IMR-90 (cell line): Measurements from ENCODE around the gene FPR3. TPM values are rescaled to one million over a fixed set of nuclear protein-coding genes. Genes with fewer than 3 reads are reported as not detected.

Experiments used
- ATAC-seq: fragments of 200-7000 bp; cut with Tn5 transposase; 2 replicates; pipeline ENCODE4 v1.9.1; 2020; ENCODE audit warnings: low read depth, mild to moderate bottlenecking, moderate library complexity
- BruUV-seq: library from RNA; stranded (reverse); fragments of 400-500 nt; replicated peaks from 2 replicates; lab custom pipeline; 2021; lab: Mats Ljungman, UMichigan
- CTCF ChIA-PET: fragments of 300-600 bp; formaldehyde crosslinking; extraction: SDS; loops from one replicate; lab custom pipeline; 2021; ENCODE audit warnings: antibody characterized with exemption; lab: Yijun Ruan, JAX
- POLR2A ChIA-PET: fragments of 300-600 bp; sonication (Branson Sonifier 250); formaldehyde crosslinking; loops from one replicate; lab custom pipeline; 2022; ENCODE audit warnings: antibody characterized with exemption; ENCODE audit not compliant: unreplicated experiment; lab: Charles Lee
- DNase-seq: peaks from one replicate; pipeline ENCODE4 v3.0.0; 2013
- H2AFZ ChIP-seq: replicated peaks from 2 replicates; pipeline ENCODE3; 2013; ENCODE audit warnings: low read length, mild to moderate bottlenecking; ENCODE audit not compliant: poor library complexity
- H2AK5ac ChIP-seq: 2 replicates; pipeline ENCODE4 v1.6.1; 2013; ENCODE audit warnings: low read depth, low read length, inconsistent platforms
- H2AK9ac ChIP-seq: replicated peaks from 2 replicates; pipeline ENCODE3; 2013; ENCODE audit warnings: mild to moderate bottlenecking, low read depth, low read length, moderate library complexity; ENCODE audit not compliant: poor library complexity
- H2BK120ac ChIP-seq: 2 replicates; pipeline ENCODE4 v1.6.1; 2013; ENCODE audit warnings: low read depth, low read length, inconsistent platforms
- H2BK15ac ChIP-seq: 3 replicates; pipeline ENCODE4 v1.6.1; 2013; ENCODE audit warnings: low read depth, low read length, inconsistent platforms
- H2BK20ac ChIP-seq: 2 replicates; pipeline ENCODE4 v1.6.1; 2013; ENCODE audit warnings: low read depth, mild to moderate bottlenecking, inconsistent platforms, low read length, moderate library complexity
- H2BK5ac ChIP-seq: 2 replicates; pipeline ENCODE4 v1.6.1; 2013; ENCODE audit warnings: mild to moderate bottlenecking, low read depth, low read length, inconsistent platforms; ENCODE audit not compliant: poor library complexity, severe bottlenecking
- H3K14ac ChIP-seq: replicated peaks from 2 replicates; pipeline ENCODE4 v1.6.1; 2013; ENCODE audit warnings: low read depth, low read length, inconsistent platforms
- H3K18ac ChIP-seq: 2 replicates; pipeline ENCODE4 v1.6.1; 2013; ENCODE audit warnings: low read depth, low read length, control low read depth
- H3K23ac ChIP-seq: 2 replicates; pipeline ENCODE4 v1.6.1; 2013; ENCODE audit warnings: low read depth, low read length, inconsistent platforms
- H3K27ac ChIP-seq: 2 replicates; pipeline ENCODE4 v1.5.1; 2013; ENCODE audit warnings: mild to moderate bottlenecking, control low read depth, low read length; ENCODE audit not compliant: insufficient read depth
- H3K27me3 ChIP-seq: 2 replicates; pipeline ENCODE4 v1.6.1; 2013; ENCODE audit warnings: low read length; ENCODE audit not compliant: control insufficient read depth, insufficient read depth
- H3K36me3 ChIP-seq: 2 replicates; pipeline ENCODE4 v1.6.1; 2013; ENCODE audit warnings: low read length, mixed read lengths; ENCODE audit not compliant: control insufficient read depth, insufficient read depth
- H3K4ac ChIP-seq: 2 replicates; pipeline ENCODE4 v1.6.1; 2013; ENCODE audit warnings: low read depth, low read length, inconsistent platforms
- H3K4me1 ChIP-seq: 2 replicates; pipeline ENCODE4 v1.6.1; 2013; ENCODE audit warnings: low read length, mixed read lengths; ENCODE audit not compliant: control insufficient read depth, insufficient read depth
- H3K4me2 ChIP-seq: 2 replicates; pipeline ENCODE4 v1.6.1; 2013; ENCODE audit warnings: low read depth, mild to moderate bottlenecking, control low read depth, low read length, moderate library complexity
- H3K4me3 ChIP-seq: 2 replicates; pipeline ENCODE4 v1.5.1; 2013; ENCODE audit warnings: low read depth, mild to moderate bottlenecking, control low read depth, low read length, moderate library complexity; ENCODE audit not compliant: insufficient read depth
- H3K56ac ChIP-seq: 2 replicates; pipeline ENCODE4 v1.6.1; 2013; ENCODE audit warnings: low read length, inconsistent platforms; ENCODE audit not compliant: insufficient read depth; ENCODE audit errors: extremely low read depth
- H3K79me1 ChIP-seq, 2 experiments: 2 replicates each; pipeline ENCODE4 v1.6.1; 2013; ENCODE audit warnings: low read length in 2 of 2, inconsistent platforms in 1 of 2, low read depth in 1 of 2
- H3K9ac ChIP-seq: 2 replicates; pipeline ENCODE4 v1.6.1; 2013; ENCODE audit warnings: low read depth, low read length, control low read depth
- H3K9me1 ChIP-seq: 2 replicates; pipeline ENCODE4 v1.6.1; 2013; ENCODE audit warnings: low read length, inconsistent platforms; ENCODE audit not compliant: insufficient read depth
- H3K9me3 ChIP-seq: 2 replicates; pipeline ENCODE4 v1.6.1; 2013; ENCODE audit warnings: low read length; ENCODE audit not compliant: control insufficient read depth, insufficient read depth
- H4K20me1 ChIP-seq: 2 replicates; pipeline ENCODE4 v1.6.1; 2013; ENCODE audit warnings: low read length, inconsistent platforms; ENCODE audit not compliant: insufficient read depth
- H4K5ac ChIP-seq: 2 replicates; pipeline ENCODE4 v1.6.1; 2013; ENCODE audit warnings: mild to moderate bottlenecking, low read depth, low read length, control low read depth
- H4K8ac ChIP-seq, 2 experiments: 2 replicates each; pipeline ENCODE4 v1.6.1; 2013; ENCODE audit warnings: low read depth in 2 of 2, low read length in 2 of 2, control low read depth in 1 of 2, inconsistent platforms in 1 of 2
- H4K91ac ChIP-seq: 2 replicates; pipeline ENCODE4 v1.6.1; 2013; ENCODE audit warnings: low read depth, low read length, inconsistent platforms; ENCODE audit not compliant: insufficient read depth
- BHLHE40 ChIP-seq: fragments of 150-350 bp; IDR thresholded peaks from 2 replicates; pipeline ENCODE4 v1.6.1; 2016; ENCODE audit warnings: mild to moderate bottlenecking, low read depth, low read length
- CEBPB ChIP-seq: IDR thresholded peaks from 2 replicates; pipeline ENCODE4 v1.6.1; 2012; ENCODE audit warnings: low read depth, low read length, improper control_type of control experiment
- CTCF ChIP-seq: conservative IDR thresholded peaks from 2 replicates; pipeline ENCODE4 v1.5.1; 2012; ENCODE audit warnings: mild to moderate bottlenecking, low read depth, low read length, improper control_type of control experiment
- ELK1 ChIP-seq: fragments of 150-350 bp; IDR thresholded peaks from 2 replicates; pipeline ENCODE4 v1.6.1; 2016; ENCODE audit warnings: low read depth, mild to moderate bottlenecking, low read length, moderate library complexity, borderline replicate concordance
- FOS ChIP-seq: fragments of 150-350 bp; IDR thresholded peaks from 2 replicates; pipeline ENCODE4 v1.6.1; 2016; ENCODE audit warnings: low read depth, low read length
- MAZ ChIP-seq: IDR thresholded peaks from 2 replicates; pipeline ENCODE4 v1.6.1; 2012; ENCODE audit warnings: low read depth, mild to moderate bottlenecking, low read length, improper control_type of control experiment, moderate library complexity, borderline replicate concordance
- NFE2L2 ChIP-seq: fragments of 150-350 bp; IDR thresholded peaks from 2 replicates; pipeline ENCODE4 v1.6.1; 2016; ENCODE audit warnings: low read depth, mild to moderate bottlenecking, low read length
- POLR2A ChIP-seq: IDR thresholded peaks from 2 replicates; pipeline ENCODE4 v1.6.1; 2012; ENCODE audit warnings: mild to moderate bottlenecking, low read depth, low read length
- RFX5 ChIP-seq: IDR thresholded peaks from 2 replicates; pipeline ENCODE4 v1.8.0; 2012; ENCODE audit warnings: low read depth, mild to moderate bottlenecking, low read length, moderate library complexity
- WGBS, 2 experiments: methylation state at CpG; one replicate each; pipeline versions ENCODE4 v1.1.5 to v1.1.7; 2013; ENCODE audit warnings: missing lambda C conversion rate in 2 of 2; ENCODE audit not compliant: insufficient read length in 1 of 2; ENCODE audit errors: extremely low coverage in 2 of 2; 5-methylcytosine and 5-hydroxymethylcytosine counted together
- dilution Hi-C: fragments of 300-500 bp; cut with HindIII; formaldehyde crosslinking; loops from one replicate; pipeline ENCODE4 v1.14.3; 2018; ENCODE audit warnings: low sequenced_read_pairs; ENCODE audit not compliant: unreplicated experiment
- in situ Hi-C: fragments of 300-500 bp; cut with MboI; formaldehyde crosslinking; loops from 3 replicates; pipeline ENCODE4 v1.14.3; 2019; ENCODE audit warnings: low sequenced_read_pairs, inconsistent platforms, mixed read lengths
- intact Hi-C: fragments of 100-400 bp; cut with micrococcal nuclease; formaldehyde crosslinking; loops from 2 replicates; pipeline ENCODE4 v1.10.0; 2022
- polyA plus RNA-seq, 3 experiments: library from polyadenylated mRNA; depleted of rRNA; stranded (reverse); fragments of >200 nt; gene quantifications; 2 replicates each; pipeline ENCODE4 v1.2.3, GENCODE V29; 2012; ENCODE audit warnings: low replicate concordance in 1 of 3
- total RNA-seq: library from RNA; depleted of rRNA; stranded (reverse); fragments of >200 nt; gene quantifications from 2 replicates; pipeline ENCODE4 v1.2.3, GENCODE V29; 2012
- TF ChIP-seq, protein P1 (sequence below): fragments of 150-350 bp; IDR thresholded peaks from 2 replicates; pipeline ENCODE4 v1.6.1; 2017; ENCODE audit warnings: mild to moderate bottlenecking, antibody characterized with exemption, low read length, low read depth

Gene FPR3
- total and polyA plus RNA-seq, 2 of the 4 experiments (the other 2 are of a cell fraction), result not detected

GRCh38 chr19:51803519-51803918, 8.6 kb downstream of the FPR3 start:
- Histone ChIP-seq H3K23ac (no peak overlapping the region), H3K27me3 (no peaks in the 10 kb centered on the region), H3K79me1 (no peaks in the 10 kb centered on the region), H2BK5ac (no peak overlapping the region), H3K36me3 (no peaks in the 10 kb centered on the region), H3K27ac (no peak overlapping the region), H2BK120ac (no peak overlapping the region), H2AFZ (no peak overlapping the region), H3K18ac (no peak overlapping the region), H2AK9ac (no peak overlapping the region), H4K20me1 (no peaks in the 10 kb centered on the region), H4K8ac (no peak overlapping the region), H3K14ac (no peak overlapping the region), H3K56ac (no peak overlapping the region), H3K4me2 (no peak overlapping the region), H3K4ac (no peak overlapping the region), H3K4me1 (peaks cover 5% of the 10 kb centered on the region), H4K91ac (no peak overlapping the region), H2BK20ac (no peak overlapping the region), H2AK5ac (no peak overlapping the region), H2BK15ac (no peak overlapping the region), H3K9me3 (no peaks in the 10 kb centered on the region), H3K9ac (no peak overlapping the region), H4K5ac (no peak overlapping the region), H3K4me3 (no peak overlapping the region), H3K9me1 (no peaks in the 10 kb centered on the region)
- no peak for TF ChIP-seq FOS
- no peak for TF ChIP-seq NFE2L2
- no peak for TF ChIP-seq CTCF
- no peak for TF ChIP-seq MAZ
- TF ChIP-seq CEBPB, result no peak
- no peak for TF ChIP-seq BHLHE40
- TF ChIP-seq RFX5, result no peak
- no peak for TF ChIP-seq POLR2A
- TF ChIP-seq, protein P1, sequence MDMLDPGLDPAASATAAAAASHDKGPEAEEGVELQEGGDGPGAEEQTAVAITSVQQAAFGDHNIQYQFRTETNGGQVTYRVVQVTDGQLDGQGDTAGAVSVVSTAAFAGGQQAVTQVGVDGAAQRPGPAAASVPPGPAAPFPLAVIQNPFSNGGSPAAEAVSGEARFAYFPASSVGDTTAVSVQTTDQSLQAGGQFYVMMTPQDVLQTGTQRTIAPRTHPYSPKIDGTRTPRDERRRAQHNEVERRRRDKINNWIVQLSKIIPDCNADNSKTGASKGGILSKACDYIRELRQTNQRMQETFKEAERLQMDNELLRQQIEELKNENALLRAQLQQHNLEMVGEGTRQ, result no peak
- TF ChIP-seq ELK1, result no peak
- no CpG with 5 or more reads among the region's 4 CpGs for whole genome bisulfite sequencing, 2 experiments
- CTCF ChIA-PET, result no interaction called here
- POLR2A ChIA-PET, result no interaction called here
- intact Hi-C loops, result no loop called here
- DNase-seq (no peak), ATAC-seq (no peak)
- BruUV-seq, result no TSS peak
- dilution Hi-C loops, result no loop called here
- in situ Hi-C loops, result no loop called here
